Activated T-helper 9 cell treated with anti-CD3 and anti-CD28 coated beads, Interleukin-2, amount 50 U/mL, for 16 hours (primary cell): ENCODE data around the gene ACTL7A.
"Not testable (repeated sequence)": the region's sequence is repeated elsewhere in the genome, so short reads cannot be mapped to it uniquely, and the experiment has no call there.

ENCODE experiments used
- DNase-seq: peaks from one replicate; pipeline ENCODE4 v3.0.0-alpha.2; 2020; ENCODE audit warnings: low read depth

Gene ACTL7A

GRCh38 chr9:108861997-108862396 is at the start of gene ACTL7A:
Gene ACTL7A (plus strand): TSS chr9:108862266. CDS start chr9:108862323, 57 bp downstream.
- no peak for DNase-seq

- DNase-seq = no peak
These were observed 49.6 kb upstream of the ACTL7A start for GRCh38 chr9:108812396-108813025.

GRCh38 chr9:108813951-108814601 is 48.0 kb upstream of the ACTL7A start:
- no peak for DNase-seq

- DNase-seq = no peak
These were observed 46.9 kb upstream of the ACTL7A start for GRCh38 chr9:108815156-108815555.

- no peak for DNase-seq
These were observed 46.0 kb upstream of the ACTL7A start for GRCh38 chr9:108816037-108816436.

GRCh38 chr9:108823829-108824228 is 38.2 kb upstream of the ACTL7A start:
- no peak for DNase-seq

GRCh38 chr9:108830272-108830671 is 31.8 kb upstream of the ACTL7A start:
- DNase-seq = no peak

GRCh38 chr9:108831496-108832178 is 30.4 kb upstream of the ACTL7A start:
- DNase-seq = no peak

GRCh38 chr9:108832179-108832500 is 29.9 kb upstream of the ACTL7A start:
- DNase-seq = no peak

GRCh38 chr9:108834959-108835665 is 27.0 kb upstream of the ACTL7A start:
- DNase-seq = no peak

GRCh38 chr9:108835831-108836230 is 26.2 kb upstream of the ACTL7A start:
- no peak for DNase-seq

GRCh38 chr9:108836319-108836718 is 25.7 kb upstream of the ACTL7A start:
- DNase-seq = no peak

GRCh38 chr9:108836781-108837180 is 25.3 kb upstream of the ACTL7A start:
- DNase-seq = no peak

GRCh38 chr9:108837530-108837929 is 24.5 kb upstream of the ACTL7A start:
- no peak for DNase-seq

- DNase-seq = no peak
These were observed 24.0 kb upstream of the ACTL7A start for GRCh38 chr9:108838017-108838416.

- DNase-seq = not testable (repeated sequence)
These were observed 22.5 kb upstream of the ACTL7A start for GRCh38 chr9:108839561-108839960.

- no peak for DNase-seq
These were observed 19.3 kb upstream of the ACTL7A start for GRCh38 chr9:108842610-108843295.

- no peak for DNase-seq
These were observed 17.7 kb upstream of the ACTL7A start for GRCh38 chr9:108844391-108844790.

GRCh38 chr9:108844856-108845255 is 17.2 kb upstream of the ACTL7A start:
- DNase-seq = no peak

GRCh38 chr9:108845507-108845906 is 16.6 kb upstream of the ACTL7A start:
- DNase-seq = no peak

- no peak for DNase-seq
These were observed 16.1 kb upstream of the ACTL7A start for GRCh38 chr9:108845947-108846346.

- DNase-seq = not testable (repeated sequence)
These were observed 13.8 kb upstream of the ACTL7A start for GRCh38 chr9:108848296-108848695.
